KOPT-K1 (cell line): ENCODE measurements around the gene UBIAD1.

ENCODE experiments used
- H3K27ac ChIP-seq: fragments of 200-600 bp; sonication (generic); 2 replicates; pipeline ENCODE4 v1.5.1; 2016; ENCODE audit warnings: antibody characterized with exemption, mild to moderate bottlenecking, low read depth, low read length; ENCODE audit not compliant: poor library complexity, severe bottlenecking
- H3K36me3 ChIP-seq: fragments of 200-600 bp; sonication (generic); 2 replicates; pipeline ENCODE4 v1.5.1; 2017; ENCODE audit warnings: antibody characterized with exemption, mild to moderate bottlenecking, low read length, moderate library complexity; ENCODE audit not compliant: insufficient read depth
- H3K9me3 ChIP-seq: fragments of 200-600 bp; sonication (generic); 2 replicates; pipeline ENCODE4 v1.5.1; 2017; ENCODE audit warnings: antibody characterized with exemption, low read length, mild to moderate bottlenecking; ENCODE audit not compliant: insufficient read depth, poor library complexity, severe bottlenecking

Gene UBIAD1, protein sequence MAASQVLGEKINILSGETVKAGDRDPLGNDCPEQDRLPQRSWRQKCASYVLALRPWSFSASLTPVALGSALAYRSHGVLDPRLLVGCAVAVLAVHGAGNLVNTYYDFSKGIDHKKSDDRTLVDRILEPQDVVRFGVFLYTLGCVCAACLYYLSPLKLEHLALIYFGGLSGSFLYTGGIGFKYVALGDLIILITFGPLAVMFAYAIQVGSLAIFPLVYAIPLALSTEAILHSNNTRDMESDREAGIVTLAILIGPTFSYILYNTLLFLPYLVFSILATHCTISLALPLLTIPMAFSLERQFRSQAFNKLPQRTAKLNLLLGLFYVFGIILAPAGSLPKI

DNA sequence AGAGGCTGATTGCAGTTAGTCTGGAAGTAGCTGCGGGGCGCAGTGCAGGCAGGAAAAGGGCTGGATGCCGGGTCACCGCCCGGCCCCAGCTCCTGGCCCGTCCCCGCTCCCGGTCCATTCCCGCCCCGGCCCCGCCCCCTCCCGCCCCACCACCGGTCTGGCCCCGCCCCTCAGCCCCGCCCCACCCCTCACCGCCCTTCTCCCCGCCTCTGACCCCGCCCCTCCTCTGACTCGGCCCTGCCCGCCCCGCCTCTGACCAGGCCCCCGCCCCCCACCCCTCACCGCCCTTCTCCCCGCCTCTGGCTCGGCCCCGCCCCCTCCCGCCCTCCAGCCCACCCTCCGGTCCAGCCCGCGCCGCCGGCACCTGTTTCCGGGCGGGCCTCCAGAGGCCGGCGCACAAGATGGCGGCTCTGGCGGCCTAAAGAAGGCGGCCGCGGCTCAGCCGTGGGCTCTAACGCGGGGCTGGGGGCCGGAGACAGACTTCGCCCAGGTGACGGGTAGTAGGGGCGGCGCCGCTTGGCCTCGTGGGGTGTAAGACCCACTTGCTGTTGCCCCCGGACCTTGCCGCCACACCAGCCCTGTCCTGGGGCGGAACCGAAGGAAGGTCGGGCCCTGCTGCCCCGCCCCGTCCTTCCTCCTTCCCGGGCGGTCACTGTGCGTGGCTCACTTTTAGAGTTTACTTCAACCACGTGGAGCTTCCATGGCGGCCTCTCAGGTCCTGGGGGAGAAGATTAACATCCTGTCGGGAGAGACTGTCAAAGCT, at the start of gene UBIAD1:
Gene UBIAD1, plus strand, starts transcription at position 367 of the 763 bp plus-strand sequence. Its CDS starts 334 bp downstream, at position 701.
- H3K27ac ChIP-seq, result peak within 1 kb of the TSS; percentile 92
- peaks cover 30% of the 10 kb centered on the region for H3K36me3 ChIP-seq
- H3K9me3 ChIP-seq, result no peaks in the 10 kb centered on the region

DNA sequence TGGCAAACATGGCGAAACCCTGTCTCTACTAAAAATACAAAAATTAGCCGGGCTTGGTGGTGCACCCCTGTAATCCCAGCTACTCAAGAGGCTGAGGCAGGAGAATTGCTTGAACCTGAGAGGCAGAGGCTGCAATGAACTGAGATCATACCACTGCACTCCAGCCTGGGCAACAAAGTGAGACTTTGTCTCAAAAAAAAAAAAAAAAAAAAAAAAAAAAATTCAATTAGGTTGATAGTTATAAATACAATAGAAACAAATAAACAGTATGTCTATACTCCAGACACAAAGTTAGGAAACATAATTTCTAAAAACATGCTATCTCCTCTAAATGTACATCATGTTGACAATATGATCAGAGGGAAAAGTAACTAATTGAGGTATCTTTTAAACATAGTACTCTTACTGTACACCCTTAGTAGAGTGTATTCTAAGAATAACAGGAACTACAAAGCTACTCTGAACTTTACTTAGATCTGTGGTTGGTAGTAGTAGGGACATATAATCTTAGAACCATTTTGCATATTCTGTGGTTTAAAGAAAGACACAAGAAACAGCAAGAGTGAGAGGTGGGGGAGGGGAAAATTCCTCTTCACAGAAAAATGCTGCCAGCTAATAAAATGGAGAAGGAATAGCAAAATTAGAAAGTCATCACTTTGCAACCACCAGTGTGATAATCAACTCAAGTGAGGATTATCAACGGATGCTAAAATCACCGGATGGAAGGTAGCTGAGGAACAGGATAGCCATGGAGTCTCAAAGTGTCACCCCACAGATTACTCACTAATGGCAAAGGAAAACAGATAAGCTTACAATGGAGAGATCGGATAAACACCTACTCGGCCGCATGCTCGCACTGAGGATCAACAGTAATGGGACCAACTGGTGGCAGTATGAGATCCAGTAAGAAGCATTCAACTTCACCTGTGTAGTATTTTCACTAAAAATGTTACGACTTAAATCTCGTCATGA, 45.6 kb upstream of the UBIAD1 start:
- Histone ChIP-seq H3K27ac (peak overlapping the region; percentile 1), H3K36me3 (peaks cover 95% of the 10 kb centered on the region), H3K9me3 (no peaks in the 10 kb centered on the region)

DNA sequence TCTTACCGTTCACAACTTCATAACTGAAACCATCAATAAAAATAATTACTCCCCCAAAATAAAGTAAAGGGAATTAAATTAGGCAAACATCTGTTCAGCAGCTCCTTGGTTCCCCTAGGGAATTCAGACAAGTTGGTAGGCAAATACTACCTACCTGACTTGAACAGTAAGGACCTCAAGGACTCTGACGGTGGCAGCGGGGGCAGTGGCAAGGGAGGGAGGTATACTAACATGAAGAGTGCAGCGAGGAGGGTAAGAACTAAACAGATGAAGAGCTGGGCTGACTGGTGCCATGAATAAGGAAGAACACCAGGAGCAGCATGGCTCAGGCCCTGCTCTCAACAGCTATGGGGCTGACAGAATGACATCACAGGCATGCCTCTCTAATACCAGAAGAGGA, 43.8 kb upstream of the UBIAD1 start:
- no peak overlapping the region for H3K27ac ChIP-seq
- no peaks in the 10 kb centered on the region for H3K9me3 ChIP-seq
- peaks cover 99% of the 10 kb centered on the region for H3K36me3 ChIP-seq

DNA sequence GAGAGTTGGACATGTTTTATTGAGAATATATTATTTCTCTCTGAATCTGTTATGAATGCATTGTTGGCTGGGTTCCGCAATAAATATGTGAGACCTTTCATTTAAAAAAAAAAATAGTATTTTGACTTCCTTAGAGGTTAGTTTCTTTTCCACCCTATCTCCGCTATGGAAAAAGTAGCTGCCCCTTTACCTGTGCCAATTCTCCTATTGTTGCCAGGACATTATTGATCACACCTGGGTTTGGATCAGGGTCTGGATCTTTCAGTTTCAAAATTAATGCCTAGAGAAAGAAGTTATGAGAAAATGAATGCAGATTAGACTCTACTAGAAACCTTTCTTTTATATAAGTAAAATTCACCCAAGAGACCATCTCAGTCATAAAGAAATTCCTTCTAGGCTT, 39.8 kb upstream of the UBIAD1 start:
- H3K27ac ChIP-seq, result no peak overlapping the region
- peaks cover 100% of the 10 kb centered on the region for H3K36me3 ChIP-seq
- H3K9me3 ChIP-seq, result no peaks in the 10 kb centered on the region

DNA sequence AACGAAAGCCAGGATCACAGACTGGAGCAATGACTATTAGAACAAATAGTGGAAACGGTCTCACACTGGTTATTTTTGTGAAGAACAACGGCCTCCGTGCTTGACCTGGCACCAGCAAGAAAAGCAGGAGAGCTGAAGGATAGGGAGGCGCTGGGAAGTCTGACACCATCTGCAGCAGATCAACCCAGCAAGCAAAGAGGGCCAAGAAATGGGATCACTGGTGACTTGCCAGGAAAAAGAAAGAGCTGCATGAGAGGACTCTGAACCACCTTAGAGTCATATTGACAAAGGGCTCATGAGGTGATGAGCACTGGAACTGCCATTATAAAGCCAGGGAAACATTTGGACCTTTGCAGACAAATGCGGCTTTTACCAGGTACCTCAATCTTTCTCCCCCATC, 35.6 kb upstream of the UBIAD1 start:
- Histone ChIP-seq H3K9me3 (no peaks in the 10 kb centered on the region), H3K27ac (no peak overlapping the region), H3K36me3 (peaks cover 100% of the 10 kb centered on the region)

DNA sequence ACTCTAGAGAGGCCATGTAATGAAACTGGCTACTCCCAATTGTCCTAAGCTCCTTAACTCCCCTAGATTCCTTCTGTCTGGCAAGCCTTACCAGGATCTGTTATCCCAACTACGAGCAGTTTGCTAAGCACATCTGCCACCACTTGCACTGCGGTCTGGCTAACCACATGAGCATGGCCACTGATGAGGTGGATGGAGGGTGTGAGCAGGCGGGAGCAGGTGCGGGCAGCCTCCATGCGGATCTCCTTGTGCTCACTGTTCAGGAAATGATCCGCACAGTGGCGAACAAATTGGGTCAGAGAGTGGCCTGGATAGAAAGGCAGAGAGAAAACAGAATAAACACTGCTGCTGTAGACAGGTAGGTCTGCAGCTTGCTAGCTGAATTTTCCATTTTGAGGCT, 34.7 kb upstream of the UBIAD1 start:
- no peak overlapping the region for H3K27ac ChIP-seq
- peaks cover 100% of the 10 kb centered on the region for H3K36me3 ChIP-seq

DNA sequence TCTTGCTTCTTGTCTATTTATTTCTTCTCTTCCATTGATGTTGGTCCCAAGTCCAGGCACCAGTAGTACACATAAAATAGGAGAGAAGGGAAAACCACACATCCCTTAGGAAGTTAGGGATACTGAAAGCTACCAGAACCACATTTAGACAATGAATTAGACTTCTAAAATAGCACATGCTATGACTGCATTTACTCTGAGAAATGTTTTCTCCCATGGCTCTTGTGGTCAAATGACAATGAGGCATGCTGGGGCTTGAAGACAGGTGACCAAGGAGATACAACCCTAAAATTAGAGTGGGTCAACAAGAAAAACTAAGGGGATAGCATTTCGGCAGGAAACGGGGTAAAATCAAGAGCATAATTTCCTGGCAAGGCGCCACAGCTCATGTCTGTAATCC, 27.8 kb upstream of the UBIAD1 start:
- Histone ChIP-seq H3K36me3 (peaks cover 85% of the 10 kb centered on the region), H3K9me3 (no peaks in the 10 kb centered on the region), H3K27ac (no peak overlapping the region)

More for the DNA sequence above, 34.7 kb upstream of the UBIAD1 start:
- no peaks in the 10 kb centered on the region for H3K9me3 ChIP-seq

DNA sequence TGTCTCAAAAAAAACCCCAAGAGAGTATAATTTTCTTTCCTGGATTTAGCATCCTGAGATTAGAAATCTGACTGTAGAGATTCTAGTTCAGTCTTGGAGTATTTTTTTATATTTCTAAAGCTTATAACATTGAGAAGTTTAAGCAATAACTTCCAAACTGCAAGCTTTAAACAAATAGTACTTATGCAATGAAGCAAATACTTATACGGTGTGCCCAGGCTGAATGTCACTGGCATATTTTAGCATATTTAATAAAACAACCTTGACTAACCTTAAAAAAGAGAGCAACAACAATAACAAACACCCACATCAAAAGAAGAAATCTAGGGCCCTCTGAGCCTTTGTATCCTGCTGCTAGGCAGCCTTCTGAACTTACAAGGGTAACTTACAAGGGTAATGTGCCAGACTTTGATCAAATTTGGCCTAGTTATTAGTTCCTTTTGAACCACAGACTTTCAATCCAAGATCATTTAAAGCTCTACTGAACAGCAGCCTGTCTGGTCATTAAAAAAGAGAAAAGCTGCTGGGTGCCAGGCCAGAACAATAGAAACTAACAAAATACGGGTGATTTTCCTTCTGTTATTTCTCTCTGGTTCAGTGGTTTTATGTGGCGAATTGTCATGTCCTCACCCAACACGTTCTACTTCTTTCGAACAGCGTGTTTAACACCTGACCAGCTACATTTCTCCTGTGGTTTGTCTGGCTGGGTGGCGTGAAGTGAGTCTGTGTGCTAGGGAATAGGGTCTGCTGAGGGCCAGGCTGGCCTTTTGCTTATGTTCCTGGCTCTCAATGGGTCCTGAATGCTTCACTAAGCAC, 26.9 kb upstream of the UBIAD1 start:
- no peaks in the 10 kb centered on the region for H3K9me3 ChIP-seq
- peaks cover 85% of the 10 kb centered on the region for H3K36me3 ChIP-seq
- H3K27ac ChIP-seq, result no peak overlapping the region

DNA sequence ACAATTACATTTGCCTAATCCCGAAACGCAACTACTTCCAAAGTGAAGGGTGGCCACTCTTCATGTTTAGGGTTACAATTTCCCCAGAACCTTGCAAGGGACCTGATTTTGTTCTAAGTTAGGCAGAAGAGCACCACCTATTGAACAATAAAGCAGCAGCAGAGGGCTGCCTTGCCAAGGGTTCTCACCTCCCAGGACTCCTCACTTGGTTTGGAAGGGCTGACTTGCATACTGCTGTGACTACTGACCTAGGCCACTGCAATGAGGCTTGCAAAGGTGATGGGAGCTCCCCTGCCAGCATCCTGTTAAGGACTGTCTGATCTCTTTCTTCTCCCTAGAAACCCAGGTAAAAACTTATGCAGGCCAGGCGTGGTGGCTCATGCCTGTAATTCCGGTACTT, 24.8 kb upstream of the UBIAD1 start:
- Histone ChIP-seq H3K27ac (no peak overlapping the region), H3K36me3 (peaks cover 85% of the 10 kb centered on the region)

DNA sequence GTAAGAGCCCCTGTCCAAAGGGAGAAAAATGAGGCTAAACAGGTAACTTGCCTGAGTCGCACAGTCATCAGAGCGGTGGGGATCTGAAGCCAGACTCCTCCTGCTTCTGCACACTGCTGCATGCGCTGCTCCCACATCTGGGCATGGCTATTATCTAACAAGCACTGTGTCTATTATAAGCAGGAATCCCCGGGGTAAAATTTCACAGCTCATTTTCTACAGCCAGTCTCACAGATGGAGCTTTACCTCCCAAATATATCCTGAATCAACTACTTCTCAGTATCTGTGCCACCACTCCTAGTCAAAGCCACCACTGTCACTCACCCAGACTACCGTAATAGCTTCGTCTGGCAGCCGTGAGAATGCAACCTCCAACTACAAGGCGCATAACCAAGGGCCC, 20.5 kb upstream of the UBIAD1 start:
- Histone ChIP-seq H3K27ac (no peak overlapping the region), H3K36me3 (peaks cover 88% of the 10 kb centered on the region), H3K9me3 (no peaks in the 10 kb centered on the region)

More for the DNA sequence above, 24.8 kb upstream of the UBIAD1 start:
- no peaks in the 10 kb centered on the region for H3K9me3 ChIP-seq

DNA sequence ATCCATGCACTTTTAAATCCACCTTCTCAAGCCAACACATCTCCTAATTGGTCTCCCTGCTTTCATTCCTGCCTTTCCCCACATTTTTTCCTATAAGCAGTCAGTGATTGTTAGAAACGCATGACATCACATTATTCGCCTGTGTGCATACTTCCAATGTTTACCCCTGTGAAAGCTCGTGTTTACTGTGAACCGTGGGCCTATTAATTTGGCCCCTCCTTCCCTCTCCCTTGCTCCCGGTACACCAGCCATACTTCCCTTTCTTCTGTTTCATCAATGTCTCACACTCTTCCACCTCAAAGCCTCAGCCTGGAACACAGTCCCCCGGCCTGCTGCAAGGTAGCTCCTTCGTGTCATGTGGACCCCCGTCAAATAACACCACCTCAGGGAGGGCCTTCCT, 19.8 kb upstream of the UBIAD1 start:
- H3K9me3 ChIP-seq, result no peaks in the 10 kb centered on the region
- peaks cover 88% of the 10 kb centered on the region for H3K36me3 ChIP-seq
- no peak overlapping the region for H3K27ac ChIP-seq

DNA sequence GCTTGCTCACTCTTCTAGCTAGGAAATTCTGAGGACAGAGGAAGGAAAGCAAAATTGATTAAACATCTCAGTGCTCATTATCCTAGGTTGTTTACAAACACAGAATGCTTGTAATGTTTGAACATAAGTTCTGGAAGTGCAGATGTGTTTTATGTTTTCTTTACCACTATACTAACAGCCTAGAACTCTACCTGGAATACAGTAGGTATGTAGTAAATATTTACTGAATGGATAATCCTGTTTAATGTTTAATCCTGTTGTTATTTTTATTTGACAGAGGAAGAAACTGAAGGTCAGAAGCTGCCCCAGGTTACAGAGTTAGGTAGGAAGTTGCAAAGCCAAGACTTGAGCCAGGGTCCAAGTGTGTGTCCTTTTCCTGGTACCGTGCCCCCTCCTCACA, 16.7 kb upstream of the UBIAD1 start:
- no peaks in the 10 kb centered on the region for H3K9me3 ChIP-seq
- peaks cover 90% of the 10 kb centered on the region for H3K36me3 ChIP-seq
- no peak overlapping the region for H3K27ac ChIP-seq

DNA sequence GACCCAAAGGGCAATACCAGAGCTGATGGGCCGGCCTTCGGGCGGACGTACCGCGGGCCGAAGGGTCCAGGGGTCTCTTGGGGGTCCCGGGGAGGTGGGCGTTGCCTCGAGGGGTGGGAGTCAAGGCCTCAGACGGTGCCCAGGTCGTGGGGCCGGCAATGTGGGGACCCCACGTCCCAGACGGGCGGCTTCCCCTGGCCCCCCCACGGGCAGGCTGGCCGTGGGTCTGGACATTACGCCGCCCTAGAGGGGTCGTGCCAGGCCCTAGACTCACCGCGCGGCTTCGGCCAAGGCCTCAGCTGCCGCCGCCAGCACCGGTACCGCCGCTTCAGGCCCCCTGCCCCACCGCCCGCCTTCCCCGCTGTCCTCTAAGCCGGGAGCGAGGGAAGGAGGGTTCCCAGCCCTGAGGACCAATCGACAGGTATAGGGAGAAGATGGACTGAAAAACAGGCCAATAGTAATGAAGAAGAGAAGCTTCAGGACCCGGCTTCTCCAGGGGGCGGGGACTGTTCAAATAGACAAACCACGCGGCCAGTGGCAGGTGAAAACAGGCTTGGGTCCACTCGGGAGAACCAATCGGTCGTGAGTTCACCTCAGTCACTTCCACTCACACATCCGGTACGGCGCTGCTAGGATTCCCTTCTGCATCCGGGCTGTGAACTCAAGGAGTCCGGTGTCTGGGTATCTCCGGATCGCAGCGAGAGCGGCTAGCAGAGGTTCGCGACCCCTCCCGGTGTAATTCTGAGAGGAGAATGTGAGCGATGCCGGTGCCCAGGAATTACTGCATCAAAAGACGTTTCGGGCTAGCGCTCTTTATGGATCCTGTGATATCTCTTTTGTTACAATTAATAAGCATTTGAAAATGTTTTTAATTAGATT, 10.6 kb upstream of the UBIAD1 start, which contains the start of gene MTOR:
Gene MTOR, minus strand, starts transcription at position 381 of the 879 bp plus-strand sequence. CDS start 3,142 bp downstream, outside the sequence.
- H3K27ac ChIP-seq, result peak within 1 kb of the TSS; percentile 67
- H3K9me3 ChIP-seq, result no peaks in the 10 kb centered on the region
- peaks cover 28% of the 10 kb centered on the region for H3K36me3 ChIP-seq
